ENCODE results near the gene ESRRG.

DNA sequence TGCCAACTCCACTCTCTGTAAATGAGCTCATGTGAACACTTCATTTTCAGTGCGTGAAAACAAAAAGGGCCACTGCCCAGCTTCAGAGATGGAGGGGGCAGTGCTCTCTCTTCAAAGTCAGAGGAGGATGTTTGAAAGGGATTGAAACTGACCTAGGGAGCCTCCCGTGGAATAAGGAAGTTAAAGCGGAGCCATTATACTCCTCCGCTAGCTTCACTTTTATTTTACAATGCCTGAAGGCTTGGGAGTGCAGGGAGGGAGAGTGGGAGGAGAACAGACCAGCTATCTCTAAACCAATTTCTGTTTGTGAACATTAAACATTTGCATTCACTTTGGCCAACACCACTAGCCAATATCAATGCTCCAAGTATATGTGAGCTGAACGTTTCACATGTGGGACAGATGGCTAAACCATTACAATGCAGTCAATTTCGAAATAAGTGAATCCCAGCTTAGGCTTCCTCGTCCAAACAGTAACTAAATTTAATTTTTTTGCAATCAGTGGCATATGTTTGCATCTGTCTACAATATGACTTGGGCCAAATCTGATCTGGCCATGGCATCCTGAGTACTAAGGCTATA is 126.9 kb downstream of the ESRRG start:
- TF ChIP-seq, protein P1, sequence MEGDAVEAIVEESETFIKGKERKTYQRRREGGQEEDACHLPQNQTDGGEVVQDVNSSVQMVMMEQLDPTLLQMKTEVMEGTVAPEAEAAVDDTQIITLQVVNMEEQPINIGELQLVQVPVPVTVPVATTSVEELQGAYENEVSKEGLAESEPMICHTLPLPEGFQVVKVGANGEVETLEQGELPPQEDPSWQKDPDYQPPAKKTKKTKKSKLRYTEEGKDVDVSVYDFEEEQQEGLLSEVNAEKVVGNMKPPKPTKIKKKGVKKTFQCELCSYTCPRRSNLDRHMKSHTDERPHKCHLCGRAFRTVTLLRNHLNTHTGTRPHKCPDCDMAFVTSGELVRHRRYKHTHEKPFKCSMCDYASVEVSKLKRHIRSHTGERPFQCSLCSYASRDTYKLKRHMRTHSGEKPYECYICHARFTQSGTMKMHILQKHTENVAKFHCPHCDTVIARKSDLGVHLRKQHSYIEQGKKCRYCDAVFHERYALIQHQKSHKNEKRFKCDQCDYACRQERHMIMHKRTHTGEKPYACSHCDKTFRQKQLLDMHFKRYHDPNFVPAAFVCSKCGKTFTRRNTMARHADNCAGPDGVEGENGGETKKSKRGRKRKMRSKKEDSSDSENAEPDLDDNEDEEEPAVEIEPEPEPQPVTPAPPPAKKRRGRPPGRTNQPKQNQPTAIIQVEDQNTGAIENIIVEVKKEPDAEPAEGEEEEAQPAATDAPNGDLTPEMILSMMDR (IDR thresholded peaks at IDR 0.05), result no peak
- no peak for TF ChIP-seq POLR2A (IDR thresholded peaks at IDR 0.05)
